K562 (cell line): Measurements from ENCODE around the gene ELF2. TPM values are rescaled to one million over a fixed set of nuclear protein-coding genes. Genes with fewer than 3 reads are reported as not detected.
A peak's percentile ranks its signal among the peaks of the same experiment; 100 is the strongest.

ENCODE experiments used
- ATAC-seq: fragments of 200-7000 bp; cut with Tn5 transposase; 3 replicates; pipeline ENCODE4 v1.9.1; 2020; ENCODE audit warnings: moderate library complexity
- BruUV-seq: library from RNA; stranded (reverse); fragments of 400-500 nt; replicated peaks from 2 replicates; lab custom pipeline; 2021; lab: Mats Ljungman, UMichigan
- CTCF ChIA-PET: fragments of 300-600 bp; formaldehyde crosslinking; extraction: SDS; loops from one replicate; lab custom pipeline; 2021; ENCODE audit warnings: low intra/inter-chr PET ratio; lab: Yijun Ruan, JAX
- POLR2A ChIA-PET: fragments of 300-600, 350-650 bp; sonication (Branson Sonifier 250); formaldehyde crosslinking; extraction: SDS; loops from one replicate; lab custom pipeline; 2021; ENCODE audit warnings: antibody characterized with exemption, inconsistent platforms; lab: Yijun Ruan, JAX
- DNase-seq, 4 experiments: peaks; one replicate each; pipeline versions ENCODE4 v3.0.0 to v3.0.0-alpha.2; 2011 to 2018; ENCODE audit warnings: low spot score in 3 of 4, mixed read lengths in 3 of 4; ENCODE audit errors: extremely low read depth in 1 of 4
- FAIRE-seq: peaks from 2 replicates; lab custom pipeline; 2011; peaks lifted over from hg19 to GRCh38; lab: Jason Lieb, UNC
- H2AFZ ChIP-seq: 2 replicates; pipeline ENCODE4 v1.6.0; 2011; ENCODE audit warnings: low read depth, low read length, control low read depth, inconsistent platforms
- H3K27ac ChIP-seq: fragments of 200-600 bp; 3 replicates; pipeline ENCODE4 v1.8.0; 2011; ENCODE audit warnings: low read depth, mild to moderate bottlenecking, control low read depth, inconsistent platforms, low read length, moderate library complexity, mixed read lengths; ENCODE audit errors: extremely low read depth
- H3K27me3 ChIP-seq, 2 experiments: fragments of 300-600 bp in 1 of 2; 2 replicates in 1 of 2; 3 replicates in 1 of 2; pipeline versions ENCODE4 v1.6.0 to v1.8.0; 2011; ENCODE audit warnings: inconsistent platforms in 2 of 2, low read length in 2 of 2, mild to moderate bottlenecking in 1 of 2, mixed read lengths in 1 of 2, moderate library complexity in 1 of 2; ENCODE audit not compliant: control insufficient read depth in 2 of 2, insufficient read depth in 2 of 2
- H3K36me3 ChIP-seq: fragments of 300-600 bp; 3 replicates; pipeline ENCODE4 v1.8.0; 2011; ENCODE audit warnings: mild to moderate bottlenecking, low read length, inconsistent platforms; ENCODE audit not compliant: control insufficient read depth, insufficient read depth
- H3K4me1 ChIP-seq, 2 experiments: fragments of 200-600 bp in 1 of 2; replicated peaks in 1 of 2; 2 replicates in 1 of 2; 3 replicates in 1 of 2; pipeline versions ENCODE4 v1.5.1 to v1.8.0; 2011; ENCODE audit warnings: inconsistent platforms in 2 of 2, low read length in 2 of 2, mild to moderate bottlenecking in 1 of 2, mixed read lengths in 1 of 2, moderate library complexity in 1 of 2; ENCODE audit not compliant: control insufficient read depth in 2 of 2, insufficient read depth in 2 of 2
- H3K4me2 ChIP-seq: 2 replicates; pipeline ENCODE4 v1.6.1; 2011; ENCODE audit warnings: low read length, control low read depth, inconsistent platforms, mixed read lengths; ENCODE audit not compliant: insufficient read depth
- H3K4me3 ChIP-seq: fragments of 200-600 bp; sonication (generic), shearing (Covaris generic); 2 replicates; pipeline ENCODE4 v1.5.1; 2016; ENCODE audit warnings: control low read depth, inconsistent platforms
- H3K79me2 ChIP-seq: fragments of 200-600 bp; 3 replicates; pipeline ENCODE4 v1.8.0; 2011; ENCODE audit warnings: low read length, inconsistent platforms; ENCODE audit not compliant: control insufficient read depth, insufficient read depth
- H3K9ac ChIP-seq, 2 experiments: 2 replicates each; pipeline versions ENCODE4 v1.6.0 to v1.6.1; 2011; ENCODE audit warnings: low read depth in 2 of 2, low read length in 2 of 2, control low read depth in 1 of 2, inconsistent platforms in 1 of 2, mild to moderate bottlenecking in 1 of 2, mixed read lengths in 1 of 2; ENCODE audit not compliant: insufficient read depth in 1 of 2
- H3K9me1 ChIP-seq: one replicate; pipeline ENCODE4 v1.6.0; 2011; ENCODE audit warnings: inconsistent platforms, mild to moderate bottlenecking, low read length, moderate library complexity; ENCODE audit not compliant: control insufficient read depth, insufficient read depth
- H3K9me3 ChIP-seq: replicated peaks from 2 replicates; pipeline ENCODE4 v1.5.1; 2011; ENCODE audit warnings: low read depth, low read length, inconsistent platforms; ENCODE audit not compliant: control insufficient read depth, insufficient read depth
- H4K20me1 ChIP-seq: replicated peaks from 2 replicates; pipeline ENCODE4 v1.6.1; 2011; ENCODE audit warnings: low read length, inconsistent platforms, mixed read lengths; ENCODE audit not compliant: control insufficient read depth, insufficient read depth
- CCNT2 ChIP-seq: IDR thresholded peaks from 2 replicates; pipeline ENCODE4 v1.6.1; 2011; ENCODE audit warnings: borderline replicate concordance, low read depth, mild to moderate bottlenecking, moderate library complexity, mixed read lengths, low read length; ENCODE audit not compliant: insufficient read length; ENCODE audit errors: extremely low read depth
- CREB3 ChIP-seq: fragments of 450-650 bp; conservative IDR thresholded peaks from 2 replicates; pipeline ENCODE4 v1.6.1; 2016; ENCODE audit warnings: missing genetic modification characterization, low read depth, mild to moderate bottlenecking, missing compliant biosample characterization, moderate library complexity
- CREM ChIP-seq: IDR thresholded peaks from 2 replicates; pipeline ENCODE4 v1.6.1; 2014; ENCODE audit warnings: antibody characterized with exemption, low read depth
- ETV5 ChIP-seq: sonication (generic); formaldehyde crosslinking; IDR thresholded peaks from 2 replicates; pipeline ENCODE4 v1.4.0; 2020; ENCODE audit warnings: low read depth, mild to moderate bottlenecking, missing genetic modification reagents
- ILF3 ChIP-seq: fragments of 450-650 bp; IDR thresholded peaks from 2 replicates; pipeline ENCODE4 v1.6.1; 2018; ENCODE audit warnings: antibody characterized with exemption, mild to moderate bottlenecking, moderate library complexity, borderline replicate concordance
- MLLT1 ChIP-seq, 2 experiments: fragments of 450-650 bp; IDR thresholded peaks; 2 replicates each; pipeline ENCODE4 v1.6.1; 2016
- NFRKB ChIP-seq: fragments of 450-650 bp; IDR thresholded peaks from 2 replicates; pipeline ENCODE4 v1.6.1; 2016; ENCODE audit warnings: low read depth
- POLR3G ChIP-seq: IDR thresholded peaks from 2 replicates; pipeline ENCODE4 v1.6.1; 2011; ENCODE audit not compliant: insufficient read length, insufficient replicate concordance; ENCODE audit errors: extremely low read depth
- TAF7 ChIP-seq: fragments of 450-650 bp; IDR thresholded peaks from 2 replicates; pipeline ENCODE4 v1.6.1; 2016; ENCODE audit warnings: missing genetic modification characterization, missing compliant biosample characterization
- XRCC5 ChIP-seq: fragments of 200-400 bp; formaldehyde crosslinking; IDR thresholded peaks from 2 replicates; pipeline ENCODE4 v1.6.1; 2017; ENCODE audit warnings: low read depth, mild to moderate bottlenecking, low read length
- YY1 ChIP-seq, 3 experiments: IDR thresholded peaks; 2 replicates each; pipeline ENCODE4 v1.6.1; 2011; ENCODE audit warnings: low read length in 2 of 3, mild to moderate bottlenecking in 2 of 3, moderate library complexity in 2 of 3, borderline replicate concordance in 1 of 3, control low read depth in 1 of 3, low read depth in 1 of 3; ENCODE audit not compliant: insufficient read depth in 3 of 3, insufficient replicate concordance in 2 of 3, control insufficient read depth in 1 of 3, insufficient read length in 1 of 3; ENCODE audit errors: extremely low read depth in 1 of 3
- ZNF239 ChIP-seq: fragments of 250-450 bp; sonication (Bioruptor Pico); IDR thresholded peaks from 2 replicates; pipeline ENCODE4 v1.4.0; 2020; ENCODE audit warnings: mild to moderate bottlenecking
- ZNF586 ChIP-seq: fragments of 450-650 bp; formaldehyde crosslinking; conservative IDR thresholded peaks from 2 replicates; pipeline ENCODE4 v1.4.0; 2020; ENCODE audit warnings: mild to moderate bottlenecking, moderate library complexity
- ZNF644 ChIP-seq: fragments of 200-800 bp; sonication (Bioruptor generic); IDR thresholded peaks from 2 replicates; pipeline ENCODE4 v1.6.1; 2016; ENCODE audit warnings: low read depth, missing genetic modification characterization, missing compliant biosample characterization
- ZNF740 ChIP-seq, 3 experiments: fragments of 200-800 bp in 1 of 3; sonication (Bioruptor generic) in 1 of 3; sonication (generic) in 1 of 3; formaldehyde crosslinking in 1 of 3; IDR thresholded peaks; 2 replicates each; pipeline versions ENCODE4 v1.6.1 to v1.8.0; 2016 to 2022; ENCODE audit warnings: mild to moderate bottlenecking in 2 of 3, missing compliant biosample characterization in 2 of 3, missing genetic modification characterization in 2 of 3, missing genetic modification reagents in 1 of 3
- ZNF785 ChIP-seq: fragments of 250-450 bp; sonication (Bioruptor Pico); IDR thresholded peaks from 2 replicates; pipeline ENCODE4 v1.4.0; 2020; ENCODE audit warnings: mild to moderate bottlenecking
- WGBS: fragments of 100-300 bp; shearing (Covaris generic); methylation state at CpG from one replicate; pipeline ENCODE4 v1.1.6; 2016; ENCODE audit warnings: low coverage, mixed read lengths; ENCODE audit not compliant: insufficient coverage; ENCODE audit errors: missing lambda C conversion rate; 5-methylcytosine and 5-hydroxymethylcytosine counted together
- in situ Hi-C: fragments of 300-500 bp; cut with MboI; formaldehyde crosslinking; loops from 4 replicates; pipeline ENCODE4 v1.15.0; 2018; ENCODE audit warnings: inconsistent platforms, mixed read lengths
- intact Hi-C: fragments of 100-400 bp; cut with micrococcal nuclease; formaldehyde crosslinking; loops from 2 replicates; pipeline ENCODE4 v1.14.2; 2022
- polyA plus RNA-seq, 8 experiments: library from polyadenylated mRNA; depleted of rRNA in 4 of 8; stranded (reverse) in 5 of 8; unstranded in 3 of 8; fragments of >200 nt; fragmentation: Nextera tagmentation in 2 of 8; fragmentation: Illumina TruSeq in 1 of 8; extraction: Ambion mirVana in 2 of 8; extraction: Trizol in 1 of 8; gene quantifications; 2 replicates each; pipeline versions ENCODE4 v1.2.1 to v1.2.3, GENCODE V29; 2011 to 2014; ENCODE audit warnings: inconsistent platforms in 1 of 8, missing spikeins in 1 of 8
- total RNA-seq, 7 experiments: library from RNA; depleted of rRNA in 6 of 7; stranded (reverse); fragments of >200 nt in 6 of 7; fragmentation: Illumina TruSeq in 2 of 7; extraction: Trizol in 2 of 7; gene quantifications; 2 replicates each; pipeline versions ENCODE4 v1.2.1 to v1.2.3, GENCODE V29; 2011 to 2021; ENCODE audit warnings: low replicate concordance in 1 of 7

Gene ELF2
- total and polyA plus RNA-seq, 9 of the 15 experiments (the other 6 are each of a cell fraction or from before 2014, with no cell fraction given) = 9.4 to 58.7 (median 41.6) TPM

GRCh38 chr4:139176302-139177048 lies 543 bp downstream of the ELF2 start:
- Histone ChIP-seq H3K9me3 (no peaks in the 10 kb centered on the region), H3K36me3 (no peaks in the 10 kb centered on the region), H3K4me2 (peak overlapping the region; percentile 94), H3K9me1 (no peaks in the 10 kb centered on the region), H2AFZ (peak overlapping the region; percentile 94), H3K27ac (peak overlapping the region; percentile 98), H3K79me2 (peaks cover 53% of the 10 kb centered on the region), H3K9ac (peak overlapping the region; percentile 78 to 95), H3K4me1 (peaks cover 23 to 27% of the 10 kb centered on the region in 2 experiments; a peak in 4 of 5 replicates), H3K27me3 (no peaks in the 10 kb centered on the region), H3K4me3 (peak overlapping the region; percentile 98), H4K20me1 (peaks cover 8% of the 10 kb centered on the region)
- DNase-seq (peak; percentile 76 to 92 (median 82)), ATAC-seq (peak; percentile 81), FAIRE-seq (peak; percentile 35)
- ChIA-PET CTCF (interaction anchor here (0.6 kb wide), 2 partner anchors 79 to 100 kb away, joined by 4 to 5 read pairs; no protein-coding TSS in a partner anchor), POLR2A (interaction anchor here (0.6 to 5.5 kb wide), 16 partner anchors 9 to 180 kb away, joined by 3 to 51 read pairs (median 4); partner anchors contain the start of genes NAA15 and NOCT)
- no TSS peak for BruUV-seq
- under 1% methylated on average over 55 of the region's 89 CpGs for WGBS
- in situ Hi-C loops = no loop called here
- intact Hi-C loops = loop anchor here (2.0 to 5.0 kb wide), 6 partner anchors 36 to 159 kb away; partner anchors contain the start of genes NAA15 and NOCT
- TF ChIP-seq MLLT1 (IDR thresholded peaks at IDR 0.05) (0 out of 4 replicates have a peak, but pooled peaks of 1 of the 2 experiments have one; percentile 48), CREM (peak; percentile 33; the same call in 1 of the 2 replicates), CREB3 (no peak), ZNF785 (CRISPR knock-in tag) (no peak), ZNF740 (CRISPR knock-in tag; IDR thresholded peaks at IDR 0.05) (peak; percentile 93), ZNF740 (tag; IDR thresholded peaks at IDR 0.05) (peak in 1 of 2 experiments; percentile 82; a peak in 2 of 4 replicates), YY1 (IDR thresholded peaks at IDR 0.05; ENCODE audit: borderline replicate concordance in 1 of 3, control insufficient read depth in 1 of 3, extremely low read depth in 1 of 3, insufficient read depth in 3 of 3, insufficient read length in 1 of 3, insufficient replicate concordance in 2 of 3, low read depth in 1 of 3, low read length in 2 of 3) (peak in 2 of 3 experiments; percentile 11 to 53), ZNF239 (no peak), TAF7 (tag) (0 out of 2 replicates have a peak, but pooled peaks have one; percentile 23), CCNT2 (peak; percentile 93), POLR3G (no peak), ZNF644 (tag) (no peak), ETV5 (CRISPR knock-in tag) (0 out of 2 replicates have a peak, but pooled peaks have one; percentile 41), ILF3 (no peak; the same call in 1 of the 2 replicates), NFRKB (no peak; the same call in 1 of the 2 replicates), ZNF586 (CRISPR knock-in tag) (no peak), XRCC5 (0 out of 2 replicates have a peak, but pooled peaks have one; percentile 26)
